Measurements from ENCODE around the gene FSIP1.

The FSIP1 gene

DNA sequence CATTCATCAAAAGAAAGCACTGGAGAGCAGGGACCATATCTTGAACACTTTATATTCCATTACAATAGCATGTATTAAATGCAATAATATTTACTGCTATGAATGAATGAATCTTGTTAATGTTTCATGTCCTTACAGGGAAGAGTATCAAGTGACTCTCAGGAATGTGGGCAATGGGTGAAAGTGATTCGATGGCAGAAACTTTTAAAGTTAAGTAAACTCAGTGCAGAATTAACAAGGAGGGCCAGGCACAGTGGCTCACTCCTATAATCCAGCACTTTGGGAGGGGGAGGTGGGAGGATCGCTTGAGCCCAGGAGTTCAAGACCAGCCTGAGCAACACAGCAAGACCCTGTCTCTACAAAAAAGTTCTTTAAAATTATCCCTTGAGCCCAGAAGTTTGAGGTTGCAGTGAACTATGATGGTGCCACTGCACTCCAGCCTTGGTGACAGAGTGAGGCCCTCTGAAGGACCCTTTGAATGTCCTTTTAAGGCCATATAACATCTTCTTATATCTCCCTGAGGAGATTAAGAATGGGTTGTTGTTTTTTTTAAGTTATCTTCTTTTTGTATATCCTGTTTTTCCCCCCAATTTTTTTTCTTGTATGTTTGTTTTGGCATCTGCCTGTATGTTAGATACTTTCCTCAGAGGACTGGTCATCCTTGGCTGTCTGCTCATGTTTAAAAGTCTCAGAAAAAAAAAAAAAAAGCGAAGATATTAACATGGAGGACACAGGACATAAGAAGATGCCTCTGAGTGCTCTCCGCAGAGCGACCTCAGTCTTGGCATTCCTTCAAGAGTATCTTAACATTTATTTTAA lies 9.6 kb upstream of the FSIP1 start:
- DNase-seq (ENCODE audit: low read depth), result no peak

DNA sequence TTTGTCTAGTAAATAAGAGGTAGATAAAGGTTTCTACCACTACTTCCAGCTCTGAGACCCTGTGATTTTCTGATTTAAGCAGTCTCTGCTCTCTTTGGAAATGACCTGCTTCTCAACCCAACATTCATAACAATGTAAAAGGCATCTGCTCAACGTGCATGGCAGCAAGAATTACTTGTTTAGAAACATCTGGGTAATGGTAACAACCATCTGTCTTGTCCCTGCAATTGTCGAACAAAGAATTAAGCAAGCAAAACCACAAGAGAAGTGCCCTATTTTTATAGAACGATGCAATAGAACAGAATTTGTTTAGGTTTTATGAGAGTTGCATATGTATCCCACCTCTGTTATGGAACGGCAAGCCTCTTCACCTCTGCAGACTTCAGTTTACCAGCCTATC lies 7.1 kb upstream of the FSIP1 start:
- DNase-seq (ENCODE audit: low read depth), result no peak

DNA sequence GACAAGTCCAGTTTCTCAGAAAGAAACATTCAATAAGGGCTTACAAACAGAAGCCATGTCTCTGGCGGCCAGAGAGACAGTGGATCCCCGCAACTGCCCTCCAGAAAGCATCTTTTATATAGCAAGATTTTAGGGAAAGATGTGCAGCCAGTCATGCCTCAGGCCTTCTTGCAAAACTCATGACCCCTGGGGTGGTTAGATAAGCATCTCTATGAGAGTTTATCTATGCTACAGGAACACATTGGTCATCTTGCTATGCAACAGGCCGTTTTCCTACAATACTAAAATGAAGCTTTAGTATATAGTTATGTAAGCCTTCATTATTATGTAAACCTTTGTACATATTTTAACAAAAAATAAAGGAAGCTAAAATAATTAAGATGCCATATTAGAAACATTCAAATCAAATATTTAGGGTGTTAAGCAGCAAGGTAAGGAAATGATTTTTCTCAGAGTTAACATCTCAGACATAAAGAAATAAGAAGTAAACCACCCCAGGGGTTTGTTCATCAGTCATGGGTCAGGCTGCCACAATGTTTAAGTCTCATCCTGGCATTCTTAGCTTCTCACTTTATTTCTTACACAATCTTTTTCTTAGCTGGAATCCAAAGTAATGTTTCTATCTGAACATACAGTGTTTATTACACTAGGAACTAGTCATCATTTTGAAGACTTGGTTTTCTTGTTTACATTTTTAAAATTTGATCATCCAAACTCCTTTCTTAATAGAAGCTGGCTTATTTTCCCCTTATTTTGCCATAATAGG lies 6.3 kb upstream of the FSIP1 start:
- no peak for DNase-seq (ENCODE audit: low read depth)

DNA sequence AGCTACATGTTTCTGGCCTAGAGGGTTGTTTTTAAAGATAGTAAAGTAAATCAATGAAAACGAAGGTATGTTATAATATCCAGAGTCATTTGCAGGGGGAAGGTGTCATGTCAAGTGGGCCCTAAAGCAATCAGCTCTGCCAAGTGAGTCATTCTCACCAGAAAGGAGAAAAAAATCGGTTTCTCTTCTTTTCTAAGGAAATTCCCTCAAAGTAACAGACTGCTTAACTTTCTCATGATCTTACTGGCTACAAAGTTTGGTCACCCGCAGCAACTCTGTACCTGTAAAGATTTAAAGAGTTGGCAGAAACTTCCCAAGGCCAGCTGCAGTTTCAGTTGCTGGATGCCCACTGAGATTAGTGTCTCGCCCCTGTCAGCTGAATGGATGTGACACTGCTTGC lies 5.5 kb upstream of the FSIP1 start:
- no peak for DNase-seq (ENCODE audit: low read depth)

DNA sequence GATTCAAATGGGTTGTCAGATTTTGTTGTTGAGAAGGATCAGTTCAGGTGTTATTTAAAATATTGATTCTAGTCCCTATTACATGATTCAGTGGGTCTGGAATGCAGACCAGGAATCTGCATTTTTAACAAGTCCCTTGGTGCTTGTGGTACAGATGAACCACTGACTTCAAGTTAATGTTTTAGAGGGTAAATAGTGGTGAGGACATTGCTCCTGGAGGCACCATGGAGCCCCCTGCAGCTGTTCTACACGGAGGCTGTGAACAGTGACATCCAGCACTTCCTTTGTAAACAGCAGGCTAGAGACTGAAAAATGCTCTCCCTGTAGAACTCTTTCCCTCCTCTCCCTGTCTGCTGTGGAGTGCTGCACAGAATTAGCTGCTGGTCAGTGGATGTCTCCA lies 4.8 kb upstream of the FSIP1 start:
- DNase-seq (ENCODE audit: low read depth), result no peak

DNA sequence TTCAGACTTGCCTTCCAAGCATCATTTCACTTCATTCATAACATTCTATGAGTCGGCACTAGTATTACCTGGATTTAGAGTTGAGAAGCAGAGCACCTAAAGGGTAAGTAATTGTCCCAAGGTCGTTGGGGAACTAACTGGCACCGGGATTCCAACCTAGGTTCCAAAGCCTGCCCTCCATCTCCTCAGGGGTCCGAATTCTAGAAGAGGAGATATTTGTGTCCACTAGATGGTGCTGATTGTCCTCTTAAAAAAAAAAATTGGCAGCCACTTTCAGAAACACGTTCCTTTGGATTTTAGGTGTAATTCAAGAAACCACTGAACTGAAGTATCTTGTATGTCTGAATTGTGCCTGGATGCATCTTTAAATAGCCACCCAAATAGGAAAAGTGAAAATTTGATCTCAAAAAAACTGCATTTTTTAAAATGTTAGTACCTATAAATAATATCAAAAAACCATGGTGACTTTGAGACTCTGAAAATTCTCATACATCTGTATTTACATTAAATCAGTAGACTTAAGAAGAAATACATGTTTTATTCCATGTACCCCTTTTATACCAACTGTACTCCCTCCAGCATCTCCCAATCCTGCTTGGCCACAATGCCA lies 3.9 kb upstream of the FSIP1 start:
- DNase-seq (ENCODE audit: low read depth), result no peak

DNA sequence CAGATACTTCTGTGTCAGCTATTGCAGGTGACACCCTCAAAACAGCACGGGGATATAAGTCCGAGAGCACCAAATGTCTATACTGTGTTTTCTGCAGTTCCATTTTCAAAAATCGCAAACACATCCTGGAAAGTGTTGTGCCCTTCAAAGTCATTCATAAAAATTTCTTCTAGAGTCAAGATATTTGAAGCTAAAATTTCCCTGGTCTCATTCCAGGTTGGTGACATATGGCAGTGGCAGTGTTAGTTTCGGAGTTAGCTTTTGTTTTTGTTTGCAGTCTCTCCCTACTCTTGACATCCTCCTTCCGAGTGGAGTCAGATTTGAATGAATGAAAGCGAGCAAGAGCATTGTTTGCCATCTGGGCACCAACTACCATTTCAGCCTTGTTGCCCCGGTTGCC lies 3.2 kb upstream of the FSIP1 start:
- DNase-seq (ENCODE audit: low read depth), result no peak

DNA sequence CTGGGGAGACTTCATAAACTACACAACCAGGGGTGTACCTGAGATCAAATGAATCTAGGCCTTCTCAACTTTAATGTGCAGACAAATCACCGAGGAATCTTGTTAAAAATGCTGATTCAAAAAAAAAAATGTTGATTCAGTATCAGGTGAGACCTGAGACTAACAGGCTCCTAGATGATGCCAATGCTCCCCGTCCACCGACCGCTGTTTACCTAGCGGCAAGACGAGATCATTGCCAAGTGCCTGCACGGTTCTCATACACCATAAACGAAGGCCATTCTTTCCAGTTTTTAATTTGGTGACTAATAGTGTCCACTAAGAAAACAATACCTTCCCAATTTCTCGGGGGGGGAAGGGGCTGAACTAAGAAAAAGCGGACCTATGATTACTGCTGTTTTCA lies 2.5 kb upstream of the FSIP1 start:
- no peak for DNase-seq (ENCODE audit: low read depth)

DNA sequence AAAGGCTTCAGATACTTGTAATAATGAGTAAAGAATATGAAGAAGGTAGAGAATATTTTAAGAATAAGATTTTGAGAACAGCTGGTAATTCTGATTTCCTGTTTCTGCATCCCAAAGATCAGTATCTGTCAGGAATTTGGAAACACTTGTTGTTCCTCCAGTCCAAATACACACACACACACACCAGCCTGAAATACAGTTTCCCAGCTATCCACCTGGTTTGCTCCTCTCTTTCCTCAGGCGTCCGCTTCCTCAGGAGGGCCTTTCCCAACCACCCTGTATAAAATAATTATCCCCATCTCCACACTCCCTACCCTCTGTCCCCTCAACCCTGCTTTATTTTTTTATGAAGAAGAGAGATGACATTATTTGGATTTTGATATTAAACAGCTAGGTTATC lies 2.0 kb upstream of the FSIP1 start:
- no peak for DNase-seq (ENCODE audit: low read depth)

DNA sequence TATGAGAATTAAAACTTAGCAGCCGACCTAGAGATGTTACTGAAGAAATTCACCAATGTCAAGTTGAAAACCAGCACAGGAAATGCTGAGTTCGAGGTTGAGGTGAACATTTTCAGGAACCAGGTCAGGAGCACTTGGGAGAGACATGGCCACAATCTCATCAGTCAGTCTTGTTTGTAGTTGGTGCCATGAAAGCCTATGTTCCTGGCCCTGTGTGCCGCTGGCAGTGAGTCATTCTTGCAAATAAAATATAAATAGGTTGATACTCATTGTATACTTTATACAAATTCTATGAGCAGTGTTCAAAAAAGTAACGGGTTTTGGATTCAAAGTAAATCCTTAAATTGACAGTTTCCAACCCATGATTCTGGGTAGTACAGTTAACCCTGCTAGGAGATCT lies 1.5 kb upstream of the FSIP1 start:
- DNase-seq (ENCODE audit: low read depth), result no peak

DNA sequence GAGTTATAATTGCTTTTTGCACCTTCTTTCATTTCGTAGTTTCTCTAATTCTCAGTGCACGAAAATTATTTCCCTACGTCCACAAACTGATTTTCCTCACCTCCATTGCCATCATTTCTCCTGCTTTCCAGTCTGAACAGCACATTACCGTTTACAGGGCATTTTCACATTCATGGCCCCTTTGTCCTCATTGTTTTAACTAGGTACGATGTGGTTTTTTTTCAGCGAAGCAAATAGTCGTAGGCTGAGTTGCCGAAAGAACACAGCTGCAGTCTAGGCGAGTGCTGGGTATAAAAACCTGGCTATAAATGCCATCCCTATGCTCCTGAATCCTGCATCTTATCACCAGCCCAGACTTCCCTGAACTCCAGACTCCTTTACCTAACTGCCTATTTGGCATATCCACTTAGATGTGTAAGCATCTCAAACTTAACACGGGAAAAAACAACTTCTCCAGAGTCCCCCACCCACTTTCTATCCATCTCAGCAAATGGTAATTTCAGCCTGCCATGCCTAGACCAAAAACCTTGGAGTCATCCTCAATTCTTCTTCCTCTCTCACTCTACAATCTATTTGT lies 691 bp upstream of the FSIP1 start:
- no peak for DNase-seq (ENCODE audit: low read depth)

DNA sequence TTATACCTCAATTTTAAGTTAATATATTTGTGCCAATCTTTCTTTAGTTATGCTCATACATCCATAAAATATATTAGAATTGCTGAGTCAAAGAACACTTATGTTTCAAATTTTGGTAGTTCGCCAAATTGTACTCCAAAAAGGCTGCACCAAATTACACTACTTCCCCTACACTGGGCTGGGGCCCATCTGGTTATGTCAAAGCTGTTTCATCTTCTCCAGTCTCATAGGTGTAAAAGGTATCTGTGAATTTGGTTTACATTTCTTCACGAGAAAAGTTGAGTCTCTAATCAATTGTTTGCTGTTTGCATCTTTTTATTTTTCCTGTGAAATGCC lies 706 bp downstream of the FSIP1 start:
- DNase-seq (ENCODE audit: low read depth), result no peak

DNA sequence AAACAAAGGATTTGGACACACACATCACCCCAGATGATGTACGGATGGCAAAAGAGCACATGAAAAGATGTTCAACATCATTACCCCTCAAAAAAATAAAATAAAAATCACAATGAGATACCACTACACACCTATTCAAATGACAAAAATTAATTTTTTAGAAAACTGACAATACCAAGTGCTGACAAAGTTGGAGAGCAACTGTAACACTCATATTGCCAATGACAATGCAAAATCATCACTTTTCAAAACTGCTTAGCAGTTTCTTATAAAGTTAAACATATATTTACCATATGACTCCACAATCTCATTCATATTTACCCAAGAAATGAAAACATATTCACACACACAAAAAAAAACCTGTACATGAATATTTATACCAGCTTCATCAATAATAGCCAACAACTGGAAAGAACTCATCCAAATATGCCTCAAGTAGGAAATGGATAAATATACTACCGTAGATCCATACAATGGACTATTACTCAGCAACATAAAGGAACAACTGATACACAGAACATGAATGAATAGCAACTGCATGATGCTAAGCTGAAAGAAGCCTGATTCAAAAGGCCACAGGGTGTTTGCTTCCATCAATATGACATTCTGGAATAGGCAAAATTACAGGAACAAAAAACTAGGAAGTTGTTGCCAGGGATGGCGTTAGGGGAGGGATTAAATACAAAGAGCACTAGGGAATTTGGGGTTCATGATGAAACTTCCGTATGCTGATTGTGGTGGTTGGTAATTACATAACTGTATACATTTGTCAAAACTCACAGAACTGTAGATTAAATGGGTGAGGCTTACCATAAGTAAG lies 1.3 kb downstream of the FSIP1 start:
- no peak for DNase-seq (ENCODE audit: low read depth)

DNA sequence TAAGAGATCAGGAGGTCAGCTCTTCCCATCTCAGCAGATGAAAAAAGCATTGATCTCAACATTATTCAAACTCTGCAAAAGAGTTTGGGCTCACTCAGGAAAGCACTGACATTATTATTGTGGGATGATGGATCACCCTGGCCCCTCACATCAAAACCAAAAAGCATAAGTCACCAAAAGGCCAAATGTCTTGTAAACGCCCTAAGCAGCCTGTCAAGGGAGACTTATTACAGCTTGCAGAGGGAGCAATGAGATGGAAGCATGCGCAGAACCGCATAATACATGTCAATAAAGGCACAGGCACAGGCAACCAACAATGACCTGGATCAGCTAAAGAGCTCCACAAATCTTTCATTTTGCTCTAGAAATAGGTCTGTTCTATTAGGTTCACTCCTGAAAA lies 4.6 kb downstream of the FSIP1 start:
- DNase-seq (ENCODE audit: low read depth), result no peak

DNA sequence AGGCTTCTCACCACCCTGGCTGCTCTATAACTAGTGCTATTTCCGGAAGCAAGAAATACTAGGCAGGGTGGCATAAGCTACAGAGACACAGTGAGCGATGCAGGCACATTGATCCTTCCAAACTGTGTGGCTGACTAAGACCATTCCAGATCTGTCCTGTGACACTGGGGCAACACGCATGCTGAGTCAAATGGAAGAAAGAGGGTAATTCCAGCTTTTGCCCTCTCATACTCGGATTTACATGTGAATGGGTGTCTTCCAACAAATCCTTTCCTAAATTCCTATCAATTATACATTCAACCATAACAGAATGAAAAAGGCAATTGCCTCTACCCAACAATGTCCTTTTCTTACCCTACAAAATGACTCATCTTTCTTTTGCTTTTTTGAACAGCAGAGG lies 5.1 kb downstream of the FSIP1 start:
- DNase-seq (ENCODE audit: low read depth), result no peak

DNA sequence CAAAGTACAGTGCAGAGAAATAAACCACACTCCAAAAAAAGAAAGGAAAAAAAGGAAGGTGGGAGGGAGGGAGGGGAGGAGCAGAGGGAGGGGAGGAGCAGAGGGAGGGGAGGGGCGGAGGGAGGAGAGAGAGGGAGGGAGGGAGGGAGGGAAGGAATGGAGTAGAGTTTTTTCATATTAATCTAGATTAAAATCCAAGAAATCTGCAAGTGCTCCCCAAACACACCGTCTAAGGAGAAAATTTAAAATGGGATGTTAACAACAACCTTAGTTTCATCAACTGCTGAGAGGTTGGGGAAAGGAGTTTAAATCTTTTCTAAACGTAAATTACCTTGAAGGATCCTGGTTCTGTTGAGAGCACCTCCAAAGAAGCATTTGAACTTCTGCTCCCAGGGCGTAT lies 6.6 kb downstream of the FSIP1 start:
- no peak for DNase-seq (ENCODE audit: low read depth)

DNA sequence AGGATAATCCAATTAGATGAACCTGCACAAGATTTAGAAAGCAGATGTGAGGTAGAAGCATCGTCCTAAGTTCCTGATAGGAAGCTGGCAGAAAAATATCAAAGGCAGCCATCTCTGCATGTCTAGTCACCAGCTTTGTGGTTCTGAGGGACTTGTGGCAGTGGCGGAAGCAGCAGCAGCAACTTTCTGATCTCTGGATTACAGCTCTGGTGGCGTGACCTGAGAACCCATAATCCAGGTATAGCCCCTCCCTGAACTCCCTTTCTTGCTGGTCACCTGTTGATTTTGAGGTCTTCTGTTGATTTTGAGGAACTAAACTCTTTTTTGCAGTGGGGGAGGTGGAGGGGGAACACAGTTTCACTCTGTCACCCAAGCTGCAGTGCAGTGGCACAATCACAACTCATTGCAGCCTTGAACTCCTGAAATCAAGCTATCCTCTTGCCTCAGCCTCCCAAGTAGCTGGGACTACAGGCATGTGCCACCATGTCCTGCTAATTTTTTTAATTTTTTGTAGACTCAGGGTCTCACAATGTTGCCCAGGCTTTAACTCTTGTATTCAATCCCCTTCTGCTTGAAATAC lies 7.9 kb downstream of the FSIP1 start:
- DNase-seq (ENCODE audit: low read depth), result no peak

DNA sequence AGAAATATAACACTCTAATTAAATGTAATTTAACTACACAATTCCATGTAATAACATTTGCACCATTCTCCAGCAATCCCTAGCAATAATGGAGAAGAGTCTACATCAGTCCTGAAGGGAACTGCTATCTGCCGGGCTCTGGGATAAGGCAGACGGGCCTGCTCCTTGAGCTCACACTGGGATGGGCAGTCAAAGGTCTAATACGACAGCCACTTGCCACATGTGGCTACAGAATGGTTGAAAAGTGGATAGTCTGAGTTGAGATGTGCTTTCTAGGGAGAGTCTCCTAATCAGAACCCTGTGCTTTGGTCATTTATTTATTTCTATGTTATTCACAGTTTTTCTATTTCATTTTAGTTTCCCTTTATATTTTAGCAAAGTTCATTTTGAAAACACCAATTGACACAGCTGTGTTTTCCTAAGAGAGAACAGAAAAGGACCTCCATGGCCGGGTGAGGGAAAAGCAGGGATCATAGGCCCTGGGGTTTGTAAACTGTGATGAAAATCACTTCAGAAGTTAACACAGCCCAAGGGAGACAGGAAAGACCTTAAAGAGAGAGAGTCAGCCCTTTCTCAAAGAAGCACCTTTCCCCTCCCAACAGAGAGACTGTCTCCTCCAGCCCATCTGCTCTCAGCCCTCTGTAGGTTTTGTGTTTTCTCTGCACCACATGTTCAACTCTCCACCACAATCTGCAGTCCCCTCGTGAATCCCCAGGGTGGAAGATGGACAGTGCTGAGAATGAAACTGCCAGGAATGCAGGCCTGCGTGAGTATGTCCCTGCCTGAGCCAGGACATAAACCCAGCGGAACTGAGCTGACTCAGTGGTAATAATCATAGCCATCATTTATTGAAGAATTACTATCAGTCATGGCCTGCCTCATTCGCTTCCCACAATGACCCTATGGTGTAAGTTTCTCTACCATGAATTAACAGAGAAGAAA lies 11.6 kb downstream of the FSIP1 start:
- peak; percentile 96 for DNase-seq (ENCODE audit: low read depth)

DNA sequence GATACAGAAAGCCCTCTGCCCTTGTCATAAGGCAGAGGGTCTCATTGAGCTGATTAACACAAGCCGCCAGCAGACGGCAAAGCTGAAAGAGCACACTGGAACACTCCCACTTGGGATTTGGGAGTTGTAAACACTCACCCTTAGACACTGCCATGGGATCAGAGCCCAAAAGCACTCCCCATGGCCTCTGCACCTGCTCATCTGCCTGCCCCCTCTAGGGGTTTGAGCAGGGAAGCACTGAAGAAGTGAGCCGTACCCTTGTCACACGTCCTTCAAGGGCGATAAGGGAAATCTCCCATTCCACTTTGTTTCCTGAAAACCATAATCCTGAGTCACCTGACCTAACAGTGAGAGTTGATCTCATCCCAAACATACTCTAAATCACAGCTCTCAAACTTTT lies 14.7 kb downstream of the FSIP1 start:
- no peak for DNase-seq (ENCODE audit: low read depth)

DNA sequence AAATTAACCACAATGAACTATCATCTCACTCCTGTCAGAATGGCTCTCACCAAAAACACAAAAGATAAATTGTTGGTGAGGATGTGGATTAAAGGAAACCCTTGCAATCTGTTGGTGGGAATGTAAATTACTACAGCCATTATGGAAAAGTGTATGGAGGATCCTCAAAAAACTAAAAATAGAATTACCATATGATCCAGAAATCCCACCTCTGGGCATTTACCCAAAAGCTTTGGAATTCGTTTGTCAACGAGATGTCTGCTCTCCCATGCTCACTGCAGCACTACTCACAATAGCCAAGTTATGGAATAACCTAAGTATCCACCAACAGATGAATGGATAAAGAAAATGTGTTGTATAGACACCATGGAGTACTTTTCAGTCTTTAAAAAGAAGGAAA lies 21.6 kb downstream of the FSIP1 start:
- DNase-seq (ENCODE audit: low read depth), result no peak

All from GM04503 (cell line).